GM12875 (cell line): ENCODE results near the gene LCP1.

ENCODE experiments used
- H3K4me3 ChIP-seq: one replicate; pipeline ENCODE4 v1.5.1; 2011; ENCODE audit warnings: low read depth, low read length, control low read depth
- CTCF ChIP-seq: IDR thresholded peaks from 2 replicates; pipeline ENCODE4 v1.5.1; 2011; ENCODE audit warnings: low read depth, mild to moderate bottlenecking, control low read depth, inconsistent platforms, low read length, moderate library complexity, borderline replicate concordance; ENCODE audit not compliant: insufficient read depth

LCP1 gene

DNA sequence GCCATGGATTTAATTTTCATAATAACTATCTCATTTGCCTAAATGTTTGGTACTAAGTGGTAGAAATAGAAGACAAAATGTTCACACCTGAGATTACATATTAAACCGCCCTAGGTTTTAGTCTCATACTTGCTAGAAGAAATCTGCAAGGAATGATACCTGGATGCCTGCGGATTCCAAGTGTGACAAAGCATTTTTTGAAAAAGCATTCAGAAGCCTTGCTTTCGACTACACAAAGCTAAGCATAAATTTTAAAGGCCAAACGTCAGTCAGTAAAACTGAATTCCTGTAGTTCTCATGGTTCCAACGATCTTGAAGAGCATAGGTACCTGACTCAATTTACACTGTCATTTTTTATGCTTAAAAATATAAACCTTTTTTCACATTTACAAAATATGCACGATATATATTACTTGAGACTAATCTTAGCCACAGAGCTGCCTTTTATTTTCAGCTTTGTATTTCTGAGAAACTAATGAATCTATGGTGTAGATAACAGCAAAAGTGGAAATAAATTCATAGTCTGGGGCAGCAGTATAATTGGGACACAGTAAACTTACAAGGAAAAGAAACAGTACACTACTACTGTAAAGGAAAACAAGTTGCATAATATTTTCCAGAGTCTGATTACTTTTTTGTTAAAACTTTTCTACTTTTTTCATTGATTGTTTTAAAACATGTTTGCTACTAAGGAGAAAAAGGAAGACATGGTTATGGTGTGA lies 28.5 kb upstream of the LCP1 start:
- H3K4me3 ChIP-seq, result no peak overlapping the region

GRCh38 chr13:46207828-46208227 lies 25.9 kb upstream of the LCP1 start:
- TF ChIP-seq CTCF, result no peak
- no peak overlapping the region for H3K4me3 ChIP-seq

More for the DNA sequence above, 28.5 kb upstream of the LCP1 start:
- no peak for TF ChIP-seq CTCF

DNA sequence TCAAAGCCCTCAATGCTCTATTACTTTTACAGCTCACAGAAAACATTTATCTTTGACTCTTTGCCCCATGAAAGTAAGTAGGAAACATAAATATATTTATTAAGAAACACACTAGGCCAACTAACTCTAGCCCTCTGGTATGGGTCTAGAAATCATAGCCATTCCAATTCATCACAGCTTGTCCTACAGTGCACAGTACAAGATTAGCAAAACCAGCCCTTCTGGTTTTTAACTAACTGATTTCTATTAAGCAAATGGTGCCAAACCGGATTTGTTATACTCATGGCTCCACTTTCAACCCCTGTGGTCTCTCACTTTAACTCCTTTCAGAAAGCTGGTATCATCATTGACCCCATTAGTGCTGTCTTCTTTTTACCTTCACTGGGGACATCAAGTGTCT lies 24.2 kb upstream of the LCP1 start:
- no peak for TF ChIP-seq CTCF
- H3K4me3 ChIP-seq, result no peak overlapping the region

- no peak overlapping the region for H3K4me3 ChIP-seq
- TF ChIP-seq CTCF, result no peak
Measured at GRCh38 chr13:46202966-46203365, 21.0 kb upstream of the LCP1 start.

GRCh38 chr13:46202188-46202795 lies 20.3 kb upstream of the LCP1 start:
- no peak for TF ChIP-seq CTCF

DNA sequence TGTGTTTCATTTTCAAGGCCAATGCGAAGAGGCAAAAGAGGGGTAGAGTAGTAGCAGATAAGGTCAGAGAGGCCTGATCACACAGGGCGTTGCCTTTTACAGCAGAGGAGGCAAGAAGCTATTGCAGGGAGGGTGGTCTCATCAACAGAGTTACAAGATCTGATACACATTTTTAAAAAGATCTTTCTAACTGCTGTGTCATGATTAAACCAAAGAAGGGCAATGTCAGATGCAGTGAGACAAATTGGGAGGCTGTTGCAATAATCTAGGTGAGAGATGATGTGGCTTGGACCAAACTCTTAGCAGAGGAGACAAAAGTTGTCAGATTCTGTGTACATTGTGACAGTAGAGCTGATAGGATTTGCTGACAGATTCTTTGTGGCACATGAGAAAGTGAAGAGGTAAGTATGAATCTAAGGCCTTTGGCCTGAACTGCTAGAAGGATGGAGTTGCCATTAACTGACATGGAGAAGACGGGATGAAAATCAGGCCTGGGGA lies 16.8 kb upstream of the LCP1 start:
- no peak overlapping the region for H3K4me3 ChIP-seq
- no peak for TF ChIP-seq CTCF

More at GRCh38 chr13:46202188-46202795, 20.3 kb upstream of the LCP1 start:
- no peak overlapping the region for H3K4me3 ChIP-seq

GRCh38 chr13:46197299-46198048 lies 15.5 kb upstream of the LCP1 start:
- H3K4me3 ChIP-seq, result no peak overlapping the region
- TF ChIP-seq CTCF, result no peak
